HG03060 (cell line): Measurements from ENCODE around the gene PPFIBP2.

Experiments
- ATAC-seq: cut with Tn5 transposase; IDR thresholded peaks from one replicate; pipeline ENCODE4 v1.9.1; 2021; ENCODE audit warnings: low read depth, moderate number of reproducible peaks; ENCODE audit not compliant: unreplicated experiment

PPFIBP2 gene

GRCh38 chr11:7621090-7621489 is 107.3 kb downstream of the PPFIBP2 start:
- ATAC-seq: no peak

- no peak for ATAC-seq
Observed at GRCh38 chr11:7621554-7621953, 107.8 kb downstream of the PPFIBP2 start.

GRCh38 chr11:7622721-7623120 is 108.9 kb downstream of the PPFIBP2 start:
- no peak for ATAC-seq

- no peak for ATAC-seq
Observed at GRCh38 chr11:7628660-7629059, 114.9 kb downstream of the PPFIBP2 start.

GRCh38 chr11:7630002-7630401 is 116.2 kb downstream of the PPFIBP2 start:
- ATAC-seq: no peak

- no peak for ATAC-seq
Observed at GRCh38 chr11:7632211-7632610, 118.4 kb downstream of the PPFIBP2 start.

- no peak for ATAC-seq
Observed at GRCh38 chr11:7635137-7635536, 121.3 kb downstream of the PPFIBP2 start.

- no peak for ATAC-seq
Observed at GRCh38 chr11:7635708-7636107, 121.9 kb downstream of the PPFIBP2 start.

- no peak for ATAC-seq
Observed at GRCh38 chr11:7636350-7636749, 122.6 kb downstream of the PPFIBP2 start.

- ATAC-seq: no peak
Observed at GRCh38 chr11:7637447-7638157, 123.8 kb downstream of the PPFIBP2 start.

- ATAC-seq: no peak
Observed at GRCh38 chr11:7638710-7639642, 125.2 kb downstream of the PPFIBP2 start.

GRCh38 chr11:7639643-7640025 is 125.8 kb downstream of the PPFIBP2 start:
- ATAC-seq: no peak

- ATAC-seq: no peak
Observed at GRCh38 chr11:7640816-7641215, 127.0 kb downstream of the PPFIBP2 start.

- ATAC-seq: no peak
Observed at GRCh38 chr11:7642747-7643146, 128.9 kb downstream of the PPFIBP2 start.

- ATAC-seq: no peak
Observed at GRCh38 chr11:7643314-7643713, 129.5 kb downstream of the PPFIBP2 start.

- no peak for ATAC-seq
Observed at GRCh38 chr11:7645206-7645605, 131.4 kb downstream of the PPFIBP2 start.

- no peak for ATAC-seq
Observed at GRCh38 chr11:7646866-7647265, 133.1 kb downstream of the PPFIBP2 start.

- ATAC-seq: no peak
Observed at GRCh38 chr11:7648264-7648663, 134.5 kb downstream of the PPFIBP2 start.

GRCh38 chr11:7651140-7651551 is 137.3 kb downstream of the PPFIBP2 start:
- ATAC-seq: no peak

- ATAC-seq: no peak
Observed at GRCh38 chr11:7651700-7652099, 137.9 kb downstream of the PPFIBP2 start.

- no peak for ATAC-seq
Observed at GRCh38 chr11:7654195-7654705, 140.5 kb downstream of the PPFIBP2 start.
